ENCODE measurements around the gene PTP4A2. TPM values are rescaled to one million over a fixed set of nuclear protein-coding genes. Genes with fewer than 3 reads are reported as not detected.

The PTP4A2 gene
- total and polyA plus RNA-seq, 7 donors: 145 to 327 (median 228) TPM

GRCh38 chr1:31877544-31877943, 60.6 kb downstream of the PTP4A2 start:
- H3K27me3 ChIP-seq: no peaks in the 10 kb centered on the region
- no peak for DNase-seq
- no peak overlapping the region for H3K27ac ChIP-seq
- no peaks in the 10 kb centered on the region for H3K4me1 ChIP-seq
- H3K36me3 ChIP-seq: no peaks in the 10 kb centered on the region
- WGBS, 2 donors: 95% methylated on average over 4 of the region's 4 CpGs
- intact Hi-C loops (cut with DNase I): no loop called here
- no peak overlapping the region for H3K4me3 ChIP-seq
- TF ChIP-seq POLR2AphosphoS5 (IDR thresholded peaks at IDR 0.05) (no peak), EP300 (IDR thresholded peaks at IDR 0.05) (no peak), POLR2A (IDR thresholded peaks at IDR 0.05) (no peak), CTCF (IDR thresholded peaks at IDR 0.05) (no peak)
- no peaks in the 10 kb centered on the region for H3K9me3 ChIP-seq

- Histone ChIP-seq H3K9me3 (no peaks in the 10 kb centered on the region), H3K27ac (no peak overlapping the region), H3K36me3 (no peaks in the 10 kb centered on the region), H3K27me3 (no peaks in the 10 kb centered on the region), H3K4me1 (no peaks in the 10 kb centered on the region), H3K4me3 (no peak overlapping the region)
- TF ChIP-seq CTCF (IDR thresholded peaks at IDR 0.05): no peak
- no peak for TF ChIP-seq POLR2AphosphoS5 (IDR thresholded peaks at IDR 0.05)
- no peak for TF ChIP-seq POLR2A (IDR thresholded peaks at IDR 0.05)
- TF ChIP-seq EP300 (IDR thresholded peaks at IDR 0.05): no peak
- DNase-seq: no peak
- WGBS, 2 donors: 68 to 89% methylated on average over 11 of the region's 11 CpGs
- intact Hi-C loops (cut with DNase I): no loop called here
These were observed 62.4 kb downstream of the PTP4A2 start for GRCh38 chr1:31875636-31876236.

- WGBS, 2 donors: 87 to 89% methylated on average over 3 of the region's 3 CpGs
- intact Hi-C loops (cut with DNase I): no loop called here
- DNase-seq: no peak
- TF ChIP-seq CTCF (IDR thresholded peaks at IDR 0.05): no peak
- no peak for TF ChIP-seq POLR2A (IDR thresholded peaks at IDR 0.05)
- no peak for TF ChIP-seq POLR2AphosphoS5 (IDR thresholded peaks at IDR 0.05)
- no peak for TF ChIP-seq EP300 (IDR thresholded peaks at IDR 0.05)
- Histone ChIP-seq H3K9me3 (no peaks in the 10 kb centered on the region), H3K4me1 (no peaks in the 10 kb centered on the region), H3K27ac (no peak overlapping the region), H3K4me3 (no peak overlapping the region), H3K36me3 (no peaks in the 10 kb centered on the region), H3K27me3 (no peaks in the 10 kb centered on the region)
These were observed 63.2 kb downstream of the PTP4A2 start for GRCh38 chr1:31874942-31875341.

GRCh38 chr1:31872658-31873636, 65.2 kb downstream of the PTP4A2 start:
- H3K27ac ChIP-seq: no peak overlapping the region
- no peak for TF ChIP-seq CTCF (IDR thresholded peaks at IDR 0.05)
- no peak for TF ChIP-seq EP300 (IDR thresholded peaks at IDR 0.05)
- TF ChIP-seq POLR2A (IDR thresholded peaks at IDR 0.05): no peak
- no peak for TF ChIP-seq POLR2AphosphoS5 (IDR thresholded peaks at IDR 0.05)

More at GRCh38 chr1:31872658-31873636, 65.2 kb downstream of the PTP4A2 start:
- WGBS, 2 donors: 78 to 88% methylated on average over 7 of the region's 7 CpGs
- Histone ChIP-seq H3K27me3 (no peaks in the 10 kb centered on the region), H3K4me1 (no peaks in the 10 kb centered on the region), H3K36me3 (no peaks in the 10 kb centered on the region), H3K4me3 (no peak overlapping the region), H3K9me3 (no peaks in the 10 kb centered on the region)
- intact Hi-C loops (cut with DNase I): no loop called here
- no peak for DNase-seq

All from sigmoid colon (tissue), 7 donors.